Measurements from ENCODE around the gene IFNL3. TPM values are rescaled to one million over a fixed set of nuclear protein-coding genes. Genes with fewer than 3 reads are reported as not detected.

The IFNL3 gene
- total RNA-seq, 4 donors from 2014 or later, result not detected

DNA sequence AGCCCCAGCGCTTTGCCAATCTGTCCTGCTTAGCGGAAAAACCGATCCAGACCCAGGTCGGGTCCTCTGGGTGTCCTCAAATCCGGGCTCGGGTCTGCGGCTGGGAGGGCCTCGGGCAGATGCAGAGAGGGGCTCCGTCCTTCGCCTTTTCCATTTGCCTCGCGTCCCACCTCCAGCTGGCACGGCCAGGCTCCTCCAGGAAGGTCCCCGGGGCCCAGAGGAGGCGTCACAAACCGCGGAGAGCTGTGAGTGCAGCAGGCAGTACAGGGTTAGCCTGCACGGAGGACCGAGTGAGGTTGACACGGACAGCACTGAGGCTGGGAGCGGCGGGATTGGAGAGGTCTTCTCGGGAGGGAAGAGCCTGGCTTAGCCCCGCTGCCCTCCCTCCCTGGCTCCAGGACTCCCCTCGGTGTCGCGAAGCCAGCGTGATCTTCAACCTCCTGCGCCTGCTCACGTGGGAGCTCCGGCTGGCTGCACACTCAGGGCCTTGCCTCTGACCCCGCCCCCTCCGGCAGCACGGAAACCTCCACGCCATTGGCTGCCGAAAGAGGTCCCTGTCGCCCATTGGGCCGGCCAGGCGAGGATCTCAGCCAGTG is 20.6 kb upstream of the IFNL3 start:
- Histone ChIP-seq H3K36me3 (no peaks in the 10 kb centered on the region), H3K4me1 (peaks cover 6 to 20% (median 18%) of the 10 kb centered on the region in 4 donors), H3K4me3 (no peak overlapping the region), H3K27me3 (peaks cover 3 to 67% (median 28%) of the 10 kb centered on the region in 4 donors), H3K27ac (replicated peaks in 1 of 4) (no peak overlapping the region), H3K9me3 (no peaks in the 10 kb centered on the region)
- TF ChIP-seq POLR2A (IDR thresholded peaks at IDR 0.05; ENCODE audit: low read depth) (no peak), POLR2AphosphoS5 (IDR thresholded peaks at IDR 0.05) (no peak), EP300 (IDR thresholded peaks at IDR 0.05) (no peak), CTCF (IDR thresholded peaks at IDR 0.05) (no peak)
- 39% methylated on average over 20 of the region's 39 CpGs for WGBS
- DNase-seq (ENCODE audit: extremely low spot score), result no peak
- intact Hi-C loops (cut with DNase I), result no loop called here

DNA sequence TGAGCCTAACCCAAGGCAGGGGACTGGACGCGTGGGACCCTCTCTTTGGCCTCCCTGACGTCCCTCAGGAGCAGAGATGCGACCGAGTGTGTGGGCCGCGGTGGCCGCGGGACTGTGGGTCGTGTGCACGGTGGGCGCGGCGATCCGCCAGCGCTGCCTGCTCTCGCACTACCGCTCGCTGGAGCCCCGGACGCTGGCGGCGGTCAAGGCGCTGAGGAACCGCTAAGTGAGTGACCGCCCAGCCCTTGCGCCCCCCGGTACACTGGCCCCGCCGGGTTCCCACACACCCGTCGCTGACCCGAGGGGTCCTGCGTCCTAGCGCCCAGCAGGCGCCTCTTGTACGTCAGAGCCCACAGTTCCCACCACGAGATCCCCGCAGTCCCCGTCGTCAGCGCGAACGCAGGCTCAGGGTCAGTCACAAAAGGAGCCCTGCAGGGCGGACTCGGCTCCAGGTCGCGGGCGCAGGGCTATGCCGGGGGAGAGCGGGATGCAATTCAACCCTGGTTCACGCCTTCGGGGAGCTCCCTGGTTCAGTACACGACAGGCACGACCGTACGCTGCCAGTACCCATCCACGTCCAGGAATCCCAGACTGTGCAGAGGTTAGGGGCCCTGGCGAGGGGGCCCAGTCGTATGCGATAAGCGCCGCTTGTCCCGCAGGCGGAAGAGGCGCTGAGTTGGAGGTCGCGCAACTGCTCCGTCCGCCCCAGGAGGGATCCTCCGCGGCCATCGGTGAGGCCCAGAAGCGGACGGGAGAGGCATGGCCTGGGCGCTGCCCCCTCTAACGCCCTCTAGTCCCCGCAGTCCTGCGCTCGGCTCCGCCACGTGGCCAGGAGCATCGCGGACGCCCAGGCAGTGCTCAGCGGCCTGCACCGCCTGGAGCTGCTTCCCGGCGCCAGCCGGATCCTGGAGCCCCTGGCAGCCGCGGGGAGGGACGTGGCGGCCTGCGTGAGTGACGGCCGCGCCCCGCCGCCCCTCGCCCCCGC is 19.8 kb upstream of the IFNL3 start:
- TF ChIP-seq CTCF (IDR thresholded peaks at IDR 0.05), result no peak
- no peak for TF ChIP-seq EP300 (IDR thresholded peaks at IDR 0.05)
- TF ChIP-seq POLR2AphosphoS5 (IDR thresholded peaks at IDR 0.05), result no peak
- no peak for TF ChIP-seq POLR2A (IDR thresholded peaks at IDR 0.05; ENCODE audit: low read depth)
- no peak overlapping the region for H3K27ac ChIP-seq (replicated peaks in 1 of 4)
- H3K27me3 ChIP-seq, result peaks cover 3 to 75% (median 28%) of the 10 kb centered on the region in 4 donors
- H3K4me1 ChIP-seq, result peaks cover 6 to 20% (median 18%) of the 10 kb centered on the region in 4 donors
- intact Hi-C loops (cut with DNase I), result no loop called here
- H3K36me3 ChIP-seq, result no peaks in the 10 kb centered on the region
- DNase-seq (ENCODE audit: extremely low spot score), result no peak
- no CpG with 5 or more reads among the region's 102 CpGs for WGBS
- H3K4me3 ChIP-seq, result no peak overlapping the region
- no peaks in the 10 kb centered on the region for H3K9me3 ChIP-seq

DNA sequence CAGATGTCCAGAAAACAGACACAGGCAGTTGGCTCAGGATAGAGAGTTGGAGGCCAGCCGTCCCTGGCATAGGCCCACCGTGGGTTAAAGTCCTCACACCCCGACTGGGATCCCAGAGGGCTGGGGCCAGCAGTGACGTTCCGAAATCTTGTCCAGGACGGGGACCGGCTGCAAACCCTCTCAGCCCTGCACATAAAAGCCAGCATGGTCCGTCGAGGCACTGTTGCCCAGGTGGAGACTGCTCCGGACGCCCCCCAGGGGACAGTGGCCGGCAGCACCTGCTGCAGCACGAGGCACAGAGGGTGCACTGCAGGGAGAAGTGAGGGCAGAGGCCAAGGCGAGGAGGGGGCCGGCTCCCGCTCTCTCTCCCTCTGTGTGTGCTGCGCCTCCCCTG is 19.1 kb upstream of the IFNL3 start:
- peaks cover 3 to 77% (median 28%) of the 10 kb centered on the region in 4 donors for H3K27me3 ChIP-seq
- no peak overlapping the region for H3K4me3 ChIP-seq
- intact Hi-C loops (cut with DNase I), result no loop called here
- DNase-seq (ENCODE audit: extremely low spot score), result no peak
- 6% methylated on average over 3 of the region's 17 CpGs for WGBS
- TF ChIP-seq CTCF (IDR thresholded peaks at IDR 0.05) (no peak), EP300 (IDR thresholded peaks at IDR 0.05) (no peak), POLR2AphosphoS5 (IDR thresholded peaks at IDR 0.05) (no peak), POLR2A (IDR thresholded peaks at IDR 0.05; ENCODE audit: low read depth) (no peak)
- H3K9me3 ChIP-seq, result no peaks in the 10 kb centered on the region
- peaks cover 6 to 20% (median 18%) of the 10 kb centered on the region in 4 donors for H3K4me1 ChIP-seq
- no peaks in the 10 kb centered on the region for H3K36me3 ChIP-seq
- H3K27ac ChIP-seq (replicated peaks in 1 of 4), result no peak overlapping the region

DNA sequence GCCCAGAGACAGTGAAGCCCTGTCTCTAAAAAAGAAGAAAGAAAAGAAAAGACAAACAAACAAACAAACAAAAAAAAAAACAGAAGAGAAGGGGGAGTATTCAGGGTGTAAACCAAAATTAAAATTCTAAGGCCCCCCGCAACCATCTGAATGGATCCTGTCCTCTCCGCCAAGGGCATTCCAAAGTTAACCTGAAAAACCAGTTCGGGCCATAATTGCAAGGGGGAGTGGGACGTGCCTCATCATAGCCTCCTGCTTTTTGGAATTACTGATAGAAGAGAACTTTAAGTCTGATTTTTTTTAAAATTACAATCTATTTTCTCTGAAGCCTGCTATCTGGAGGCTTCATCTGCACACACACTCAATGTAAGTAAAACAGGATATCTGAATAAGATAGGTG is 17.7 kb upstream of the IFNL3 start:
- intact Hi-C loops (cut with DNase I), result no loop called here
- H3K27ac ChIP-seq (replicated peaks in 1 of 4), result no peak overlapping the region
- 95% methylated on average over 4 of the region's 4 CpGs for WGBS
- peaks cover 6 to 20% (median 18%) of the 10 kb centered on the region in 4 donors for H3K4me1 ChIP-seq
- no peak overlapping the region for H3K4me3 ChIP-seq
- no peak for DNase-seq (ENCODE audit: extremely low spot score)
- no peaks in the 10 kb centered on the region for H3K36me3 ChIP-seq
- TF ChIP-seq EP300 (IDR thresholded peaks at IDR 0.05) (no peak), POLR2AphosphoS5 (IDR thresholded peaks at IDR 0.05) (no peak), POLR2A (IDR thresholded peaks at IDR 0.05; ENCODE audit: low read depth) (no peak), CTCF (IDR thresholded peaks at IDR 0.05) (no peak)
- peaks cover 3 to 85% (median 28%) of the 10 kb centered on the region in 4 donors for H3K27me3 ChIP-seq
- no peaks in the 10 kb centered on the region for H3K9me3 ChIP-seq

Data from esophagus muscularis mucosa (tissue), 4 donors.